ENCODE results near the gene DNAH2. TPM values are rescaled to one million over a fixed set of nuclear protein-coding genes. Genes with fewer than 3 reads are reported as not detected.

The DNAH2 gene
- polyA plus RNA-seq, 1 of the 3 experiments (the other 2 are of a cell fraction), result 0.13 TPM

DNA sequence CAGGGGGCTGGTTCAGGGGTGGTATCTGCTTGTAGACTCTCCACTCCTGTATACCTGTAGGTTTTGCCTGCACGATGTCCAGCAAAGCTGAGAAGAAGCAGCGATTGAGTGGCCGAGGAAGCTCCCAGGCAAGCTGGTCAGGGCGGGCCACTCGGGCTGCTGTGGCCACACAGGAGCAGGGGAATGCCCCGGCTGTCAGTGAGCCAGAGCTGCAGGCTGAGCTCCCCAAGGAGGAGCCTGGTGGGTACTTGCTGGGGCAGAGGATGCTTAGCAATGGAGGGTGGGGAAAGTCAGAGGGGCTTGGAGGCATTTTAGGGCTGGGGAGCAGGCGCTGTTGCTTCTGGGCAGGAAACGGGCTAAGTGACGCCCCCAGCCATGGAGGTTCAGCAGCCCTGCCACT, 2.1 kb downstream of the DNAH2 start (continued):
- TF ChIP-seq, protein P1, sequence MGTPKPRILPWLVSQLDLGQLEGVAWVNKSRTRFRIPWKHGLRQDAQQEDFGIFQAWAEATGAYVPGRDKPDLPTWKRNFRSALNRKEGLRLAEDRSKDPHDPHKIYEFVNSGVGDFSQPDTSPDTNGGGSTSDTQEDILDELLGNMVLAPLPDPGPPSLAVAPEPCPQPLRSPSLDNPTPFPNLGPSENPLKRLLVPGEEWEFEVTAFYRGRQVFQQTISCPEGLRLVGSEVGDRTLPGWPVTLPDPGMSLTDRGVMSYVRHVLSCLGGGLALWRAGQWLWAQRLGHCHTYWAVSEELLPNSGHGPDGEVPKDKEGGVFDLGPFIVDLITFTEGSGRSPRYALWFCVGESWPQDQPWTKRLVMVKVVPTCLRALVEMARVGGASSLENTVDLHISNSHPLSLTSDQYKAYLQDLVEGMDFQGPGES (IDR thresholded peaks at IDR 0.05; ENCODE audit: low read depth, low read length), result no peak

GRCh38 chr17:7720125-7720524, 2.6 kb downstream of the DNAH2 start:
- H3K4me3 ChIP-seq (ENCODE audit: low read depth in 2 of 2, low read length in 1 of 2), result no peak overlapping the region
- no peak for DNase-seq
- H3K9me2 ChIP-seq, result no peaks in the 10 kb centered on the region
- H3K27me3 ChIP-seq (ENCODE audit: insufficient read depth), result peaks cover 7% of the 10 kb centered on the region; the same call in 1 of the 2 replicates
- POLR2A ChIA-PET, result no interaction called here
- no peak overlapping the region for H3K4me2 ChIP-seq
- no peaks in the 10 kb centered on the region for H3K9me3 ChIP-seq
- no peaks in the 10 kb centered on the region for H4K20me1 ChIP-seq (ENCODE audit: insufficient read depth)
- H3K79me2 ChIP-seq (ENCODE audit: insufficient read depth), result no peaks in the 10 kb centered on the region
- peaks cover 10% of the 10 kb centered on the region for H3F3A ChIP-seq (replicated peaks; ENCODE audit: insufficient read depth)
- TF ChIP-seq GABPA (IDR thresholded peaks at IDR 0.05; ENCODE audit: low read depth), result no peak
- TF ChIP-seq, protein P2, sequence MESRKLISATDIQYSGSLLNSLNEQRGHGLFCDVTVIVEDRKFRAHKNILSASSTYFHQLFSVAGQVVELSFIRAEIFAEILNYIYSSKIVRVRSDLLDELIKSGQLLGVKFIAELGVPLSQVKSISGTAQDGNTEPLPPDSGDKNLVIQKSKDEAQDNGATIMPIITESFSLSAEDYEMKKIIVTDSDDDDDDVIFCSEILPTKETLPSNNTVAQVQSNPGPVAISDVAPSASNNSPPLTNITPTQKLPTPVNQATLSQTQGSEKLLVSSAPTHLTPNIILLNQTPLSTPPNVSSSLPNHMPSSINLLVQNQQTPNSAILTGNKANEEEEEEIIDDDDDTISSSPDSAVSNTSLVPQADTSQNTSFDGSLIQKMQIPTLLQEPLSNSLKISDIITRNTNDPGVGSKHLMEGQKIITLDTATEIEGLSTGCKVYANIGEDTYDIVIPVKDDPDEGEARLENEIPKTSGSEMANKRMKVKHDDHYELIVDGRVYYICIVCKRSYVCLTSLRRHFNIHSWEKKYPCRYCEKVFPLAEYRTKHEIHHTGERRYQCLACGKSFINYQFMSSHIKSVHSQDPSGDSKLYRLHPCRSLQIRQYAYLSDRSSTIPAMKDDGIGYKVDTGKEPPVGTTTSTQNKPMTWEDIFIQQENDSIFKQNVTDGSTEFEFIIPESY (IDR thresholded peaks at IDR 0.05; ENCODE audit: borderline replicate concordance, low read depth), result no peak
- TF ChIP-seq FOXJ3 (CRISPR knock-in tag; IDR thresholded peaks at IDR 0.05), result no peak
- TF ChIP-seq MXI1 (IDR thresholded peaks at IDR 0.05; ENCODE audit: low read depth, low read length), result no peak
- TF ChIP-seq, protein P3, sequence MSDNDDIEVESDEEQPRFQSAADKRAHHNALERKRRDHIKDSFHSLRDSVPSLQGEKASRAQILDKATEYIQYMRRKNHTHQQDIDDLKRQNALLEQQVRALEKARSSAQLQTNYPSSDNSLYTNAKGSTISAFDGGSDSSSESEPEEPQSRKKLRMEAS (IDR thresholded peaks at IDR 0.05; ENCODE audit: low read depth), result no peak
- TF ChIP-seq, protein P4, sequence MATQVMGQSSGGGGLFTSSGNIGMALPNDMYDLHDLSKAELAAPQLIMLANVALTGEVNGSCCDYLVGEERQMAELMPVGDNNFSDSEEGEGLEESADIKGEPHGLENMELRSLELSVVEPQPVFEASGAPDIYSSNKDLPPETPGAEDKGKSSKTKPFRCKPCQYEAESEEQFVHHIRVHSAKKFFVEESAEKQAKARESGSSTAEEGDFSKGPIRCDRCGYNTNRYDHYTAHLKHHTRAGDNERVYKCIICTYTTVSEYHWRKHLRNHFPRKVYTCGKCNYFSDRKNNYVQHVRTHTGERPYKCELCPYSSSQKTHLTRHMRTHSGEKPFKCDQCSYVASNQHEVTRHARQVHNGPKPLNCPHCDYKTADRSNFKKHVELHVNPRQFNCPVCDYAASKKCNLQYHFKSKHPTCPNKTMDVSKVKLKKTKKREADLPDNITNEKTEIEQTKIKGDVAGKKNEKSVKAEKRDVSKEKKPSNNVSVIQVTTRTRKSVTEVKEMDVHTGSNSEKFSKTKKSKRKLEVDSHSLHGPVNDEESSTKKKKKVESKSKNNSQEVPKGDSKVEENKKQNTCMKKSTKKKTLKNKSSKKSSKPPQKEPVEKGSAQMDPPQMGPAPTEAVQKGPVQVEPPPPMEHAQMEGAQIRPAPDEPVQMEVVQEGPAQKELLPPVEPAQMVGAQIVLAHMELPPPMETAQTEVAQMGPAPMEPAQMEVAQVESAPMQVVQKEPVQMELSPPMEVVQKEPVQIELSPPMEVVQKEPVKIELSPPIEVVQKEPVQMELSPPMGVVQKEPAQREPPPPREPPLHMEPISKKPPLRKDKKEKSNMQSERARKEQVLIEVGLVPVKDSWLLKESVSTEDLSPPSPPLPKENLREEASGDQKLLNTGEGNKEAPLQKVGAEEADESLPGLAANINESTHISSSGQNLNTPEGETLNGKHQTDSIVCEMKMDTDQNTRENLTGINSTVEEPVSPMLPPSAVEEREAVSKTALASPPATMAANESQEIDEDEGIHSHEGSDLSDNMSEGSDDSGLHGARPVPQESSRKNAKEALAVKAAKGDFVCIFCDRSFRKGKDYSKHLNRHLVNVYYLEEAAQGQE (IDR thresholded peaks at IDR 0.05; ENCODE audit: low read depth, low read length), result no peak
- TF ChIP-seq USF2 (IDR thresholded peaks at IDR 0.05; ENCODE audit: borderline replicate concordance, low read depth, low read length), result no peak
- TF ChIP-seq RAD21 (IDR thresholded peaks at IDR 0.05; ENCODE audit: low read length), result no peak
- no peak for TF ChIP-seq TCF12 (IDR thresholded peaks at IDR 0.05)
- no peak for TF ChIP-seq NRF1 (IDR thresholded peaks at IDR 0.05; ENCODE audit: low read depth, low read length)
- TF ChIP-seq, protein P1 (IDR thresholded peaks at IDR 0.05; ENCODE audit: low read depth, low read length), result no peak
- no peak for TF ChIP-seq GATA2 (CRISPR knock-in tag; IDR thresholded peaks at IDR 0.05)
- TF ChIP-seq POLR2AphosphoS5 (IDR thresholded peaks at IDR 0.05; ENCODE audit: low read depth, low read length), result no peak
- TF ChIP-seq CTCF (IDR thresholded peaks at IDR 0.05), result no peak
- no peak for TF ChIP-seq RXRA (IDR thresholded peaks at IDR 0.05; ENCODE audit: borderline replicate concordance, low read depth)
- no peak for TF ChIP-seq JUND (IDR thresholded peaks at IDR 0.05)
- no peak for TF ChIP-seq YY1 (IDR thresholded peaks at IDR 0.05; ENCODE audit: low read depth)
- CTCF ChIA-PET, result interaction anchor here (1.5 to 4.3 kb wide), 2 partner anchors 23 to 115 kb away, joined by 3 to 19 read pairs; no protein-coding TSS in a partner anchor
- no peak overlapping the region for H2AFZ ChIP-seq (ENCODE audit: low read depth)
- no peak overlapping the region for H3K9ac ChIP-seq
- H3K27ac ChIP-seq (ENCODE audit: low read depth in 2 of 2, low read length in 1 of 2), result no peak overlapping the region
- 56% methylated on average over 4 of the region's 4 CpGs for WGBS (ENCODE audit: low lambda C conversion rate)
- no peaks in the 10 kb centered on the region for H3K36me3 ChIP-seq (replicated peaks in 1 of 2; ENCODE audit: control insufficient read depth in 1 of 2, insufficient read depth in 2 of 2, low read length in 1 of 2)
- H3K4me1 ChIP-seq (ENCODE audit: control insufficient read depth in 1 of 2, insufficient read depth in 2 of 2, low read depth in 1 of 2, low read length in 1 of 2), result peaks cover 3 to 18% of the 10 kb centered on the region in 2 experiments; a peak in 1 of 4 replicates

Measured in SK-N-SH (cell line).